IMR-90 (cell line): ENCODE measurements around the gene TCERG1L.
"Not testable (repeated sequence)": the region's sequence is repeated elsewhere in the genome, so short reads cannot be mapped to it uniquely, and the experiment has no call there.

ENCODE experiments used
- BHLHE40 ChIP-seq: fragments of 150-350 bp; IDR thresholded peaks from 2 replicates; pipeline ENCODE4 v1.6.1; 2016; ENCODE audit warnings: mild to moderate bottlenecking, low read depth, low read length
- MAZ ChIP-seq: IDR thresholded peaks from 2 replicates; pipeline ENCODE4 v1.6.1; 2012; ENCODE audit warnings: low read depth, mild to moderate bottlenecking, low read length, improper control_type of control experiment, moderate library complexity, borderline replicate concordance
- MXI1 ChIP-seq: IDR thresholded peaks from 2 replicates; pipeline ENCODE4 v1.6.1; 2012; ENCODE audit warnings: low read depth, mild to moderate bottlenecking, low read length, moderate library complexity, borderline replicate concordance
- NFE2L2 ChIP-seq: fragments of 150-350 bp; IDR thresholded peaks from 2 replicates; pipeline ENCODE4 v1.6.1; 2016; ENCODE audit warnings: low read depth, mild to moderate bottlenecking, low read length
- POLR2A ChIP-seq: IDR thresholded peaks from 2 replicates; pipeline ENCODE4 v1.6.1; 2012; ENCODE audit warnings: mild to moderate bottlenecking, low read depth, low read length
- RAD21 ChIP-seq: IDR thresholded peaks from 2 replicates; pipeline ENCODE4 v1.6.1; 2012; ENCODE audit warnings: low read length, improper control_type of control experiment
- SMC3 ChIP-seq: fragments of 150-350 bp; IDR thresholded peaks from 2 replicates; pipeline ENCODE4 v1.6.1; 2016; ENCODE audit warnings: low read depth, mild to moderate bottlenecking, antibody characterized with exemption, low read length, moderate library complexity
- TF ChIP-seq, protein P1 (sequence below): conservative IDR thresholded peaks from 2 replicates; pipeline ENCODE4 v1.5.1; 2012; ENCODE audit warnings: mild to moderate bottlenecking, low read depth, low read length, improper control_type of control experiment
- TF ChIP-seq, protein P2 (sequence below): fragments of 150-350 bp; IDR thresholded peaks from 2 replicates; pipeline ENCODE4 v1.6.1; 2017; ENCODE audit warnings: mild to moderate bottlenecking, antibody characterized with exemption, low read length, low read depth
- TF ChIP-seq, protein P3 (sequence below): fragments of 150-350 bp; IDR thresholded peaks from 2 replicates; pipeline ENCODE4 v1.6.1; 2016; ENCODE audit warnings: low read depth, mild to moderate bottlenecking, low read length, moderate library complexity, borderline replicate concordance

DNA sequence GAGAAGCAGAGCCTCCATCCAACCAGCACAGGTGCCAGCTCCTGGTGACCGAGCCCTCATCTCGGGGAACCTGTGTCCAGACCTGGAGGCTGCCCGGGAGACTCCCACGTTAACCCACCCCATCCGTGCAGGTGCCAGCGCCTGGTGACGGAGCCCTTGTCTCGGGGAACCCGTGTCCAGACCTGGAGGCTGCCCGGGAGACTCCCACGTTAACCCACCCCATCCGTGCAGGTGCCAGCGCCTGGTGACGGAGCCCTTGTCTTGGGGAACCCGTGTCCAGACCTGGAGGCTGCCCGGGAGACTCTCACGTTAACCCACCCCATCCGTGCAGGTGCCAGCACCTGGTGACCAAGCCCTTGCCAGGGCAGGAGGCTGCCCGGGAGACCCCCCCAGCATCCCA is 11.1 kb upstream of the TCERG1L start:
- not testable (repeated sequence) for TF ChIP-seq MAZ, SMC3, RAD21, POLR2A, NFE2L2, MXI1, BHLHE40
- TF ChIP-seq, protein P1, sequence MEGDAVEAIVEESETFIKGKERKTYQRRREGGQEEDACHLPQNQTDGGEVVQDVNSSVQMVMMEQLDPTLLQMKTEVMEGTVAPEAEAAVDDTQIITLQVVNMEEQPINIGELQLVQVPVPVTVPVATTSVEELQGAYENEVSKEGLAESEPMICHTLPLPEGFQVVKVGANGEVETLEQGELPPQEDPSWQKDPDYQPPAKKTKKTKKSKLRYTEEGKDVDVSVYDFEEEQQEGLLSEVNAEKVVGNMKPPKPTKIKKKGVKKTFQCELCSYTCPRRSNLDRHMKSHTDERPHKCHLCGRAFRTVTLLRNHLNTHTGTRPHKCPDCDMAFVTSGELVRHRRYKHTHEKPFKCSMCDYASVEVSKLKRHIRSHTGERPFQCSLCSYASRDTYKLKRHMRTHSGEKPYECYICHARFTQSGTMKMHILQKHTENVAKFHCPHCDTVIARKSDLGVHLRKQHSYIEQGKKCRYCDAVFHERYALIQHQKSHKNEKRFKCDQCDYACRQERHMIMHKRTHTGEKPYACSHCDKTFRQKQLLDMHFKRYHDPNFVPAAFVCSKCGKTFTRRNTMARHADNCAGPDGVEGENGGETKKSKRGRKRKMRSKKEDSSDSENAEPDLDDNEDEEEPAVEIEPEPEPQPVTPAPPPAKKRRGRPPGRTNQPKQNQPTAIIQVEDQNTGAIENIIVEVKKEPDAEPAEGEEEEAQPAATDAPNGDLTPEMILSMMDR, result not testable (repeated sequence)
- TF ChIP-seq, protein P2, sequence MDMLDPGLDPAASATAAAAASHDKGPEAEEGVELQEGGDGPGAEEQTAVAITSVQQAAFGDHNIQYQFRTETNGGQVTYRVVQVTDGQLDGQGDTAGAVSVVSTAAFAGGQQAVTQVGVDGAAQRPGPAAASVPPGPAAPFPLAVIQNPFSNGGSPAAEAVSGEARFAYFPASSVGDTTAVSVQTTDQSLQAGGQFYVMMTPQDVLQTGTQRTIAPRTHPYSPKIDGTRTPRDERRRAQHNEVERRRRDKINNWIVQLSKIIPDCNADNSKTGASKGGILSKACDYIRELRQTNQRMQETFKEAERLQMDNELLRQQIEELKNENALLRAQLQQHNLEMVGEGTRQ, result not testable (repeated sequence)
- TF ChIP-seq, protein P3, sequence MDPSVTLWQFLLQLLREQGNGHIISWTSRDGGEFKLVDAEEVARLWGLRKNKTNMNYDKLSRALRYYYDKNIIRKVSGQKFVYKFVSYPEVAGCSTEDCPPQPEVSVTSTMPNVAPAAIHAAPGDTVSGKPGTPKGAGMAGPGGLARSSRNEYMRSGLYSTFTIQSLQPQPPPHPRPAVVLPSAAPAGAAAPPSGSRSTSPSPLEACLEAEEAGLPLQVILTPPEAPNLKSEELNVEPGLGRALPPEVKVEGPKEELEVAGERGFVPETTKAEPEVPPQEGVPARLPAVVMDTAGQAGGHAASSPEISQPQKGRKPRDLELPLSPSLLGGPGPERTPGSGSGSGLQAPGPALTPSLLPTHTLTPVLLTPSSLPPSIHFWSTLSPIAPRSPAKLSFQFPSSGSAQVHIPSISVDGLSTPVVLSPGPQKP, result not testable (repeated sequence)
